SU-DHL-6 (cell line): ENCODE measurements around the gene CDC42BPA.

Experiments used
- H2AFZ ChIP-seq: fragments of 200-600 bp; sonication (generic); 2 replicates; pipeline ENCODE4 v1.6.1; 2014; ENCODE audit warnings: low read depth, mild to moderate bottlenecking, moderate library complexity, mixed read lengths, antibody characterized with exemption, low read length; ENCODE audit not compliant: severe bottlenecking
- H3F3A ChIP-seq: fragments of 200-600 bp; shearing (Covaris generic); 2 replicates; pipeline ENCODE4 v1.6.0; 2016; ENCODE audit warnings: antibody characterized with exemption, mild to moderate bottlenecking; ENCODE audit not compliant: insufficient read depth
- H3K27ac ChIP-seq: fragments of 200-600 bp; sonication (generic); 2 replicates; pipeline ENCODE4 v1.5.1; 2016; ENCODE audit warnings: low read depth, mild to moderate bottlenecking, low read length, moderate library complexity, mixed read lengths
- H3K27me3 ChIP-seq: fragments of 200-600 bp; sonication (generic), shearing (Covaris generic); 2 replicates; pipeline ENCODE4 v1.6.0; 2014; ENCODE audit warnings: mild to moderate bottlenecking, low read length
- H3K36me3 ChIP-seq: fragments of 200-600 bp; sonication (generic); 2 replicates; pipeline ENCODE4 v1.6.1; 2014; ENCODE audit warnings: mild to moderate bottlenecking, low read length, mixed read lengths
- H3K4me2 ChIP-seq: fragments of 300-600, 200-600 bp; shearing (Covaris generic), sonication (generic); 2 replicates; pipeline ENCODE4 v1.6.0; 2014; ENCODE audit warnings: low read length, low read depth, mild to moderate bottlenecking; ENCODE audit not compliant: poor library complexity, severe bottlenecking
- H3K4me3 ChIP-seq: fragments of 200-600 bp; sonication (generic); 2 replicates; pipeline ENCODE4 v1.5.1; 2014; ENCODE audit warnings: antibody characterized with exemption, low read length, mild to moderate bottlenecking, mixed read lengths; ENCODE audit not compliant: insufficient read depth, poor library complexity, severe bottlenecking
- H3K79me2 ChIP-seq: fragments of 200-600 bp; sonication (generic); 2 replicates; pipeline ENCODE4 v1.6.1; 2014; ENCODE audit warnings: mild to moderate bottlenecking, low read length, moderate library complexity; ENCODE audit not compliant: insufficient read depth
- H3K9ac ChIP-seq: fragments of 200-600 bp; sonication (generic); 2 replicates; pipeline ENCODE4 v1.7.0; 2014; ENCODE audit warnings: mild to moderate bottlenecking, low read length
- H3K9me2 ChIP-seq: fragments of 200-600 bp; sonication (generic); replicated peaks from 2 replicates; pipeline ENCODE4 v1.6.1; 2014; ENCODE audit warnings: low read length; ENCODE audit not compliant: insufficient read depth
- H3K9me3 ChIP-seq: fragments of 200-600 bp; sonication (generic); 2 replicates; pipeline ENCODE4 v1.6.1; 2014; ENCODE audit warnings: low read length, mixed read lengths; ENCODE audit not compliant: insufficient read depth
- H4K20me1 ChIP-seq: fragments of 200-600 bp; sonication (generic); 2 replicates; pipeline ENCODE4 v1.6.1; 2014; ENCODE audit warnings: low read depth, mild to moderate bottlenecking, antibody characterized with exemption, low read length, moderate library complexity, mixed read lengths
- CTCF ChIP-seq: fragments of 200-600 bp; sonication (generic); IDR thresholded peaks from one replicate; pipeline ENCODE4 v1.5.1; 2017; ENCODE audit warnings: antibody characterized with exemption, mild to moderate bottlenecking, low read length, moderate library complexity; ENCODE audit not compliant: insufficient read depth, poor library complexity, severe bottlenecking
- EZH2phosphoT487 ChIP-seq: fragments of 200-600 bp; sonication (generic), shearing (Covaris generic); conservative IDR thresholded peaks from 2 replicates; pipeline ENCODE4 v1.6.1; 2018; ENCODE audit warnings: mild to moderate bottlenecking, antibody characterized with exemption, low read length, moderate library complexity, mixed read lengths

The CDC42BPA gene

GRCh38 chr1:227304665-227305064 is 13.6 kb downstream of the CDC42BPA start:
- Histone ChIP-seq H3K9me3 (no peaks in the 10 kb centered on the region), H3K27ac (no peak overlapping the region), H2AFZ (no peak overlapping the region), H3K36me3 (no peaks in the 10 kb centered on the region), H4K20me1 (no peaks in the 10 kb centered on the region), H3K27me3 (no peaks in the 10 kb centered on the region), H3K4me2 (no peak overlapping the region), H3K4me3 (no peak overlapping the region), H3K9me2 (no peaks in the 10 kb centered on the region), H3K9ac (no peak overlapping the region), H3F3A (no peaks in the 10 kb centered on the region), H3K79me2 (no peaks in the 10 kb centered on the region)
- TF ChIP-seq CTCF (no peak), EZH2phosphoT487 (no peak)

DNA sequence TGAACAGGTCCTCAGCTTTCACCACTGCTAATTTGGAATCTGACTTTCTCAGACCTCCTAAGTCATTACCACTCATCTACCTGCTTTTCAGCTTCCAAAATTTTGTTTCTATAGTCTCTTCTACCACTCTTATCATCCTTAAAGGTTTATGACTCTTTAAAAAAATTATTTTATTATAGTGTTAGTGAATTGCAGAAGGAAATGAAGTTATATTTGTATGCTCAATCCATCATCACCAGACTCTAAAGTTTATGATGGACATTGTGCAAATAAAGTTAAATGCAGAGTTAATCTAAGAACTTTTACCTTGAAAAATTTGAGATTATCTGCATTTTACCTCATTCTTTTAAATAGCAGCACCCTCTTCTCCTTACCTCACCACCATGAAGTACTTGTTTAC is 14.6 kb downstream of the CDC42BPA start:
- Histone ChIP-seq H3K36me3 (no peaks in the 10 kb centered on the region), H3F3A (no peaks in the 10 kb centered on the region), H3K27ac (no peak overlapping the region), H3K9ac (no peak overlapping the region), H4K20me1 (no peaks in the 10 kb centered on the region), H3K4me3 (no peak overlapping the region), H3K79me2 (no peaks in the 10 kb centered on the region), H2AFZ (no peak overlapping the region), H3K4me2 (no peak overlapping the region), H3K27me3 (no peaks in the 10 kb centered on the region), H3K9me3 (no peaks in the 10 kb centered on the region), H3K9me2 (no peaks in the 10 kb centered on the region)
- no peak for TF ChIP-seq CTCF
- TF ChIP-seq EZH2phosphoT487, result no peak

DNA sequence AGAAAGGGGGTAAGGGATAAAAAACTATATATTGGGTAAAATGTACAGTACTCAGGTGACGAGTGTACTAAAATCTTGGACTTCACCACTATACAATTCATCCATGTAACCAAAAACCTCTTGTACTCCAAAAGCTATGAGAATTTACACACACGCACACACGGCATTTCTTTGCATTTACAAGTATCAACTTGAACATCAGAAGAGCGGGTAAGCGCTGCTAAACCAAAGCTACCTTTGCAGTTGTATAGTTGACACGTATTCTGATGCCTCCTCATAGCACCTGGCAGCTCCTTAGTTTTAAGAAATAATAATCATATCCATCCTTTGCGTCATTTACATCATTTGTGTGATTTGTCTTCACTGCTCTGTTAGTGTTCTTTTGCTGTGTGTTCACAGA is 17.6 kb downstream of the CDC42BPA start:
- Histone ChIP-seq H3K27me3 (no peaks in the 10 kb centered on the region), H4K20me1 (no peaks in the 10 kb centered on the region), H3K36me3 (no peaks in the 10 kb centered on the region), H2AFZ (no peak overlapping the region), H3F3A (no peaks in the 10 kb centered on the region), H3K9me2 (no peaks in the 10 kb centered on the region), H3K9ac (no peak overlapping the region), H3K4me2 (no peak overlapping the region), H3K4me3 (no peak overlapping the region), H3K9me3 (no peaks in the 10 kb centered on the region; the same call in 1 of the 2 replicates), H3K27ac (no peak overlapping the region), H3K79me2 (no peaks in the 10 kb centered on the region)
- TF ChIP-seq EZH2phosphoT487, result no peak
- TF ChIP-seq CTCF, result no peak

DNA sequence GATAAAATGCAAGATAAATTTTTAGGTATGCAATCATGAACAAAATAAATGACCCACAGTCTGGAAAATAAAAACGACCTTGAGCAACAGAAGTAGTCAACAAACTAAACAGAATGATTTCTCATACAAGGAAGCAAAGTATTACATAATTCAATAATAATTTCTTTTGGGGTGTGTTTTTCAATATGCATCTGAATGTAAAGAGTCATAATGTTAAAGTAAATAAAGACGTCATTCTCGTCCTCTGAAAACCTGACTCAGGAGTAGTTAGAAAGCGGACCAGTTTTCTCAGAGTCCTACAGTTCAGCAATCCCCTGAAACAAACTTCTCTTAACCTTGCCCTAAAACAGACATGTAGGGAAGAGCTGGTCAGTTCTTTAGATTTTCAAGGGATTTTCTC is 18.6 kb downstream of the CDC42BPA start:
- Histone ChIP-seq H3K27ac (no peak overlapping the region), H3K4me2 (no peak overlapping the region), H3F3A (no peaks in the 10 kb centered on the region), H3K9ac (no peak overlapping the region), H3K36me3 (no peaks in the 10 kb centered on the region), H3K9me2 (no peaks in the 10 kb centered on the region), H3K79me2 (no peaks in the 10 kb centered on the region), H2AFZ (no peak overlapping the region), H3K4me3 (no peak overlapping the region), H4K20me1 (no peaks in the 10 kb centered on the region), H3K9me3 (no peaks in the 10 kb centered on the region; the same call in 1 of the 2 replicates), H3K27me3 (no peaks in the 10 kb centered on the region)
- TF ChIP-seq EZH2phosphoT487 (no peak), CTCF (no peak)
